22Rv1 (cell line): ENCODE data around the gene SIMC1.

ENCODE experiments used
- ZFX ChIP-seq: fragments of 450-650 bp; IDR thresholded peaks from 2 replicates; pipeline ENCODE4 v1.6.1; 2017; ENCODE audit warnings: antibody characterized with exemption, borderline replicate concordance
- TF ChIP-seq, protein P1 (sequence below): fragments of 450-650 bp; IDR thresholded peaks from 2 replicates; pipeline ENCODE4 v1.5.1; 2017; ENCODE audit warnings: mild to moderate bottlenecking

DNA sequence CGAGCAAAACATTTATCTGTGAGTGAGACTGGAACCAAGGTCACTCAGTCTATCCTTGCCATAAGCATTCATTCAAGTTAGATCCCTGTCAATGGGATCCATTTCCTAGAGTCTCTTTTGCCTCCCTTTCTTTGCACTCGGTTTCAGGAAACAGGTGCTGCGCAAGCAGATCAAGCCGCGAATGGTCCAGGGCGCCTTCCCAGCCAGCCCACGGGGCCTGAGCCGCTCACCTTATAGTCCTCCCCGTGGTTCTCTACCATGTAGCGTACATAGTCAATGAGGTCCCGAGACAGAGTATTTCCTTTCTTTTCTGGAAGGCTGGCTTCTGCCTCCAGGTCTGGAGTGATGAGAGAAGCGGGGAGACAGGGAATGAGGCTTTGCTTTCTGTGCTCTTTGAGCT lies 146.8 kb downstream of the SIMC1 start:
- TF ChIP-seq, protein P1, sequence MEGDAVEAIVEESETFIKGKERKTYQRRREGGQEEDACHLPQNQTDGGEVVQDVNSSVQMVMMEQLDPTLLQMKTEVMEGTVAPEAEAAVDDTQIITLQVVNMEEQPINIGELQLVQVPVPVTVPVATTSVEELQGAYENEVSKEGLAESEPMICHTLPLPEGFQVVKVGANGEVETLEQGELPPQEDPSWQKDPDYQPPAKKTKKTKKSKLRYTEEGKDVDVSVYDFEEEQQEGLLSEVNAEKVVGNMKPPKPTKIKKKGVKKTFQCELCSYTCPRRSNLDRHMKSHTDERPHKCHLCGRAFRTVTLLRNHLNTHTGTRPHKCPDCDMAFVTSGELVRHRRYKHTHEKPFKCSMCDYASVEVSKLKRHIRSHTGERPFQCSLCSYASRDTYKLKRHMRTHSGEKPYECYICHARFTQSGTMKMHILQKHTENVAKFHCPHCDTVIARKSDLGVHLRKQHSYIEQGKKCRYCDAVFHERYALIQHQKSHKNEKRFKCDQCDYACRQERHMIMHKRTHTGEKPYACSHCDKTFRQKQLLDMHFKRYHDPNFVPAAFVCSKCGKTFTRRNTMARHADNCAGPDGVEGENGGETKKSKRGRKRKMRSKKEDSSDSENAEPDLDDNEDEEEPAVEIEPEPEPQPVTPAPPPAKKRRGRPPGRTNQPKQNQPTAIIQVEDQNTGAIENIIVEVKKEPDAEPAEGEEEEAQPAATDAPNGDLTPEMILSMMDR: no peak
- TF ChIP-seq ZFX: no peak
